SHP77 (cell line): ENCODE results near the gene SRRM5.
"Not testable (repeated sequence)": the region's sequence is repeated elsewhere in the genome, so short reads cannot be mapped to it uniquely, and the experiment has no call there.

Experiments used
- DNase-seq, 2 experiments: peaks; one replicate each; lab custom pipeline; 2025; lab: John Stamatoyannopoulos, UW

The SRRM5 gene

GRCh38 chr19:43638214-43638994, 26.5 kb downstream of the SRRM5 start:
- DNase-seq = no peak

GRCh38 chr19:43638995-43639518, 27.2 kb downstream of the SRRM5 start:
- DNase-seq = no peak

GRCh38 chr19:43639519-43640423, 27.9 kb downstream of the SRRM5 start, which contains the start of gene CADM4:
Gene CADM4, minus strand, starts transcription at chr19:43639850. Its CDS starts 60 bp downstream, at chr19:43639790.
- peak in 1 of 2 experiments; percentile 32 for DNase-seq

GRCh38 chr19:43640424-43640757, 28.5 kb downstream of the SRRM5 start:
- no peak for DNase-seq

DNA sequence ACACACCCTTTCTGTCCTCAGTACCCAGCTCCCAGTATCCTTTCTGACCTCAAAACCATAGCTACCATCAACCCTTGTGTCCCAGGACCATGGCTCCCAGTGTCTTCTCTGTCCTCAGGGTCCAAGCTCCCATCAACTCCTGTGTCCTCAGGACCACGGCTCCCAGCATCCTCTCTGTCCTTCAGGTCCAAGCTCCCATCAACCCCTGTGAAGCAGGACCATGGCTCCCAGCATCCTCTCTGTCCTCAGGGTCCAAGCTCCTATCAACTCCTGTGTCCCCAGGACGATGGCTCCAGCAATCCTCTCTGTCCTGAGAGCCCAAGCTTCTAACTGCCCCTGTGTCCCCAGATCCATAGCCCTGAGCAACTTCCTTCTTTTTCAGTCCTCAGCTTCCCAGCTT, 29.4 kb downstream of the SRRM5 start:
- DNase-seq = no peak

- no peak for DNase-seq
Observed at GRCh38 chr19:43642531-43642930, 30.6 kb downstream of the SRRM5 start.

GRCh38 chr19:43643326-43643725, 31.4 kb downstream of the SRRM5 start:
- DNase-seq = no peak

GRCh38 chr19:43644181-43644580, 32.3 kb downstream of the SRRM5 start:
- DNase-seq = no peak

DNA sequence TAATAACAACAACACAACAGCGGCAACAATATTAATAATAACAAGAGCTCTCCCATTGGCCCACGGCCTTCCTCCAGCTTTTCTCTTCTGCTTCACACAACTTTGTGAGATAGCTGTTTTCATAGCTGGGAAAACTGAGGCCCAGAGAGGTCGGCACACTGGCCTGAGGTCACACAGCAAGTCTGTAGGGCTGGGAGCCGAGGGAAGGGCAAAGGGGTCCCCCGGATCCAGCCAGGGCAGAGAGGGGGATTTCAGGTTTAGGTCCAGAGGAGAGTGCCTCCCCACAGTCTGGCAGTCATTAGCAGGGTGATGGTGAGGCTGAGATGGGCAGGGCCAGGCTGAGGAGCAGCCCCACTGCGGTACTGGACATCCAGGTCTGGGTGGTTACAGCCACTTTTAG, 36.7 kb downstream of the SRRM5 start:
- DNase-seq = no peak

DNA sequence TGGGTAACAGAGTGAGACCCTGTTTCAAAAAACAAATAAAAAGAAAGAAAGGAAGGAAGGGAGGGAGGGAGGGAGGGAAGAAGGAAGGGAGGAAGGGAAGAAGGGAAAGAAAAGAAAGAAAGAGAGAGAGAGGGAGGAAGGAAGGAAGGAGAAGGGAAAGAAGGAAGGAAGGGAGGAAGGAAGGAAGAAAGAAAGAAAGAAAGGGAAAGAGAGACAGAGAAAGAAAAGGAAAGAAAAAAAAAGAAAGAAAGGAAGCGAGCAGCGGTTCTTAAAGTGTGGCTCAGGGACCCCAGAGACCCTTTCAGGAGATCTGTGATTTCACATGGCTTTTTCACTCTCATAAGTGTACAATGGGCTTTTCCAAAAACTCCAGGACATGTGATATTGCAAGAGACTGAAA, 37.6 kb downstream of the SRRM5 start:
- DNase-seq = no peak

DNA sequence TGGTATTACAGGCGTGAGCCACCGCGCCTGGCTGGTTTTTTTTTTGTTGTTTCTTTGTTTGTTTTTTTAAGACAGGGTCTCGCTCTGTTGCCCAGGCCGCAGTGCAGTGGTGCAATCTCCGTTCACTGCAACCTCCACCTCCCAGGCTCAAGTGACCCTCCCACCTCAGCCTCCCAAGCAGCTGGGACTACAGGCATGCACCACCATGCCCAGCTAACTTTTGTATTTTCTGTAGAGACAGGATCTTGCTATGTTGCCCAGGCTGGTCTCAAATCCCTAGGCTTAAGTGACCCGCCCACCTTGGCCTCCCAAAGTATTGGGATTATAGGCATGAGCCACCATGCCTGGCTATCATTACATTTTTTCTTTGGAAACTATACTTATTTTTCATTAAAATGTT, 38.4 kb downstream of the SRRM5 start:
- DNase-seq = not testable (repeated sequence)

DNA sequence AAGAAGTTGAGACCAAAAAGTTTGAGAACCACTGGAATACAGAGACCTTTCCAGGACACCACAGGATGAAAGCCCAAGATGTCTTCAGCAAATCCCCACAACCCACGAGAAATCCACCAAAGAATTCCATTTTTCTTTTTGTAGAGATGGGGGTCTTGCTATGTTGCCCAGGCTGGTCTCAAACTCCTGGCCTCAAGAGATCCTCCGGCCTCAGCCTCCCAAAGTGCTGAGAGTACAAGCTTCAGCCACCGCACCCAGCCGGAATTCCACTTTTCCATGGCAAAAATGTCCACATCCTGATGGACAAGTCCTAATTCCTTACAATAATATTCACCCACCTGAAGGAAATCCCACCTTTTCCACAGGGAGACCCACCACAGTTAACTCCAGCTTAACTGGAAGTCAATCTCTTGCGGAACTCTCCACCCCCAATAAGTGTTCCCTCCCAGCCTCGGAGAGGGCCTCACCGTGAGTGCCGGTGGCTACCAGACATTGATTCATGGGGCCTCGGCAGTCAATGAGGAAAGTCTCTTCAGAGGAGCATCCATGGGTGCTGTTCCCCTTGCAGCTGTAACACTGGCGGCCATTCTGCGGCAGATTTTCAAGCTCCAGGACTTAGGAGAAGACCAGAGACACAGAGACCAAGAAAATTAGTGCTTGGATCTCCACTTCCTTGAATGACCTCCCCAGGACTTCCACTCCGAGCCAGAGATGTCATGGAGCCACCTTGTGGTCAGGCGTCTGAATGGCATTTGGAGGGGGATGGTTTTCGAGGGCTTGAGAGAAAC, 40.1 kb downstream of the SRRM5 start:
- peak; percentile 39 to 40 for DNase-seq

GRCh38 chr19:43652546-43652874, 40.6 kb downstream of the SRRM5 start:
- DNase-seq = no peak

- no peak for DNase-seq
Observed at GRCh38 chr19:43656436-43656835, 44.5 kb downstream of the SRRM5 start.

GRCh38 chr19:43658001-43658400, 46.1 kb downstream of the SRRM5 start:
- no peak for DNase-seq

DNA sequence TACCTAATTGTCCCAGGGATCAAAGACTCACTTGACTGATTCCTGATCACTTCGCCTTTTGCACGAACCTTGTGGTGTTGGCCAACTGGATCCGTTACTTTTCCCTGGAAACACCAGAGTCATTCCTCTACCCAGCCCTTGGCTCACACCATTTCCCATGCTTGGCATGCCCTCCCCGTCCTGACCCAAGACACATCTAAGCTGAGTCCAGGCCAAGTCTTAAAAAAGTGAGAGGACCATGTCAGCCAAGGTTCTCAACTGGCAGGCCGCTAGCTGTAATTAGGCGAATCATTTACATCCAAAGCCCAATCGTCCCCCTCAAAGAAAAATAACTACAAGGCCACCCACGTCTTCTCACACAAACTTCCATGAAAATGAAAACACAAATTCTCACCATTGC, 46.6 kb downstream of the SRRM5 start:
- DNase-seq = no peak

- DNase-seq = no peak
Observed at GRCh38 chr19:43660301-43660970, 48.5 kb downstream of the SRRM5 start.

DNA sequence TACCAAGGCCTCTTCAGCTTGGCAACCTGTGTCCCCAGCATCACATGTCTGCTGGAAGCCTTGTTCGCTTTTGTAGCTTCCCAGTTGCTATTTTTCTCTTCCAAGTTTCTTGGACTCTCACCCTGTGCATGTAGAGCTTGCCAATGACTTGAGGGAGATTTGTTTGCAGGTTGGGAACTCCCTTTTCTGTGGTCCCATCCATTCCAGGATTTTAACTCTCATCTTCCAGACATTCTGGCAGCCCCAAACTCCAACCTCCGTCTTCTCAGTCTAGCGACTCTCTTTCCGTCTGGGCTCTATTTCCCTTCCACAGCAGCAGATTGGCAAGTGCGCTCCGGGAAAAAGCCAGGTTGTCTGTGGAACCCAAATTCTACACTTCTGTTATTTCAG, 49.1 kb downstream of the SRRM5 start:
- no peak for DNase-seq

- peak in 1 of 2 experiments; percentile 30 for DNase-seq
Observed at GRCh38 chr19:43662487-43662886, 50.6 kb downstream of the SRRM5 start.

- no peak for DNase-seq
Observed at GRCh38 chr19:43664018-43664417, 52.1 kb downstream of the SRRM5 start.
